ENCODE measurements around the gene TMED4.
A peak's percentile ranks its signal among the peaks of the same experiment; 100 is the strongest.

Gene TMED4

GRCh38 chr7:44581879-44582603 lies at the start of gene TMED4:
TSS of gene TMED4 (minus strand) at chr7:44582231. CDS start at chr7:44582206, 25 bp downstream.
- DNase-seq, result peak; percentile 96 to 98

GRCh38 chr7:44631458-44632115 lies 49.6 kb upstream of the TMED4 start:
- DNase-seq, result no peak

DNA sequence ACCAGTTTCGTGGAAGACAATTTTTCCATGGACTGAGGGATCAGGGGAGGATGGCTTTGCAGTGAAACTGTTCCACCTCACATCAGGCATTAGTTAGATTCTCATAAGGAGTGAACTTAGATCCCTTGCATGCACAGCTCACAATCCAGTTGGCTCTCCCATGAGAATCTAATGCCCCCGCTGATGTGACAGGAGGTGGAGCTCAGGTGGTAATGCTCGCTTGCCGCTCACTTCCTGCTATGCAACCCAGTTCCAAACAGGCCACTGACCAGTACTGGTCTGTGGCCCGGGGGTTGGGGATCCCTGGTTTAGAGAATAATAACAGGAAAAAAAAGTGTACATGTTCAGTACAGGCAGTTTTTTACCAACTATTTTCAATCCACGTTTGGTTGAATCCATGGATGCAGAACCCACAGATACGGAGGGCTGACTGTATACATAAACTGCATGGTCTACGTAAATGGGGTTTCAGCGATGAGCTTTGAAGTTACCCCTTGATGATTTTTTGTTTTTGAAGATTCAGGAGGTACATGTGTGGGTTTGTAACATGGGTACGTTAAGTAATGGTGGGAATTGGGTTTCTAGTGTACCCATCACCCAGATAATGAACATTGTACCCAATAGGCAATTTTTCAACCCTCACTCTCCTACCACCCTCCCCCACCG lies 48.9 kb upstream of the TMED4 start:
- no peak for DNase-seq

GRCh38 chr7:44629829-44630522 lies 47.9 kb upstream of the TMED4 start:
- no peak for DNase-seq

GRCh38 chr7:44626620-44627019 lies 44.6 kb upstream of the TMED4 start:
- DNase-seq, result no peak

- DNase-seq, result no peak
Observed at GRCh38 chr7:44625526-44626471, 43.8 kb upstream of the TMED4 start.

- no peak for DNase-seq
Observed at GRCh38 chr7:44624318-44624717, 42.3 kb upstream of the TMED4 start.

DNA sequence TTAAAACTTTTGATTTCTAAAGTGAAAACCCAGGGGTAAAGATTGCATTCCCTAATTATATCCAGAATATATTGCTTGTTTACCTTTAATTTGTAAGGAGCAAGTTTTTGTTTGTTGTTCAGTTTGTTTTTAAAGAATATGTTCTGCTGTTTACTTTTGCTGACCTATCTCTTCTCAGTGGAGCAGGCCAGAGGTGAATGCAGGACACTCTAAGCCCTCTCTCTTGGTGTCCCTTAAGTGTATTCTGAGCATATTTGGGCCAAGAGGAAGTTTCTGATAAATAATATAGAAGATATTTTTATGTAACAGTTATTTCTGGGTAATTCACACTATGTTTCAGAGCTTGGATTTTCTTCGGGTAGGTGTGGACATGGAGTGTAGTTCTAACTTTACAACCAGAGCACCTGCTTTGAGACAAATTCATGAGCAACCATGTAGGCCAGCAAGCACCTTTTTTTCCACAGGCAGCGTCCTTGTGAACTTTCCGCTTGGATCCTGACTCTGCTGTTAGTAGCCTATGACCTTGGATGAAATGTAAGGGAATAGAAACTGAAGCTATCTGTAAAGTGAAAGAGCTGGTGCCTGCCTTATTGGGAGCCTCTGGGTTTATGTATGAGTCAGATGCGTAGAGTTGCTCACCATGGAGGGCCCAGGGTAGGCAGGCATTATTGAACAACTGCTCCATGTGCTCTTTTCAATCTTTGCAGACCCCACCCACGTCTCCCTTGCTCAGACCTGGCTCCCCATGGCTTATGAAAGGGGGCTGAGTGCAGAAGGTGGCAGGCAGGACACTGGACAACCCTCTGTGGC lies 40.5 kb upstream of the TMED4 start:
- no peak for DNase-seq

DNA sequence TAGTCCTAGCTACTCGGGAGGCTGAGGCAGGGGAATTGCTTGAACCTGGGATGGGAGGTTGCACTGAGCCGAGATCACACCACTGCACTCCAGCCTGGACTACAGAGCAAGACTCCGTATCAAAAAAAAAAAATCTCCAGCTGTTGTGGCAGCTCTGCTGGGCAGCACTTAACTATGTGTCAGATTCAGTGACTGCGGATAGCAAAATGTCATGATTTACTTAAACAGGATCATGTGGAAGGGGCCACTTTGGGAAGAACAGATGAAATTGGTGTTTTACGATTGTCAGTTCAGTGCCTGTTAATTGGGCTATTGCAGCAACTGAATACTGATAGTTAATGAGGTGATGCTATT lies 39.7 kb upstream of the TMED4 start:
- DNase-seq, result no peak

DNA sequence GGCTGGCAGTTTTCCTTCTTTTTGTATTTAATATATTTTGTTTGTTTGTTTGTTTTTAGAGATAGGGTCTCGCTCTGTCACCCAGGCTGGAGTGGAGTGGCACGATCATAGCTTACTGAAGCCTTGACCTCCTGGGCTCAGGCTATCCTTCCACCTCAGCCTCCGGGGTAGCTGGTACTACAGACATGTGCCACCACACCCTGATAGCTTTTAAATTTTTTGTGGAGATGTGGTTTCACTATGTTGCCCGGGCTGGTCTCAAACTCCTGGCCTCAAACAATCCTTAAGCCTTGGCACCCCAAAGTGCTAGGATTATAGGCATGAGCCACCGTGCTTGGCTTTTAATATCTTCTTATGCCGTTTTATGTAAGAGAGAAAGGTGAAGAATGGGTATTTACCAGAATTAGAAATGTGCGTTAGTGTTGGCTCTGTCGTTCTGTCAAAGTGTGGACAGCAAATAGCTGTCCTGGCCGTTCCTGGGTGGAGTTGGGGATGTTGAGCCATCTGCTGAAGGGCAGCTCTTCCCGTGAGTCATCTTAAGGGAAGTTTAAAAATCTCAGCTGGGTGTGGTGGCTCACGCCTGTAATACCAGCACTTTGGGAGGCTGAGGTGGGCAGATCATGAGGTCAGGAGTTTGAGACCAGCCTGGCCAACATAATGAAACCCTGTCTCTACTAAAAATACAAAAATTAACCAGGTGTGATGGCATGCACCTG lies 39.2 kb upstream of the TMED4 start:
- DNase-seq, result no peak

DNA sequence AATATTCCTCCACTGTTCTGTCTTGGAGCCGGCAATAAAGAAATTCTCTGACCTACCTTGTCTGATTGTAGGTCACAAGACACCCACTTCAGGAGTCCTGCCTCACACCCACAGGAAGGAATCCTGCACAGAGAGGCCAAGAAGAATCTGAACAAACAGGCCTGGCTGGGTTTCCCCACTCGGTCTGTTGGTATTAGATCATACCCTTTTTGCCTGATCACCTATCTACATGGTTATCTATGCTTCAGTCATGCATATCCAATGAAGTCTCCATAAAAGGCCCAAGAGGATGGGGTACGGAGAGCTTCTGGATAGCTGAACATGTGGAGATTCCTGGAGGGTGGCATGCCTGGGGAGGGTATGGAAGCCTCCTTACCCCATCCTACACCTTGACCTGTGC lies 36.7 kb upstream of the TMED4 start:
- no peak for DNase-seq

- DNase-seq, result no peak
Observed at GRCh38 chr7:44618045-44618444, 36.0 kb upstream of the TMED4 start.

GRCh38 chr7:44617225-44617890 lies 35.3 kb upstream of the TMED4 start:
- no peak for DNase-seq

- DNase-seq, result no peak
Observed at GRCh38 chr7:44616545-44616944, 34.5 kb upstream of the TMED4 start.

GRCh38 chr7:44615793-44616192 lies 33.8 kb upstream of the TMED4 start:
- no peak for DNase-seq

GRCh38 chr7:44615149-44615611 lies 33.1 kb upstream of the TMED4 start:
- DNase-seq, result no peak

DNA sequence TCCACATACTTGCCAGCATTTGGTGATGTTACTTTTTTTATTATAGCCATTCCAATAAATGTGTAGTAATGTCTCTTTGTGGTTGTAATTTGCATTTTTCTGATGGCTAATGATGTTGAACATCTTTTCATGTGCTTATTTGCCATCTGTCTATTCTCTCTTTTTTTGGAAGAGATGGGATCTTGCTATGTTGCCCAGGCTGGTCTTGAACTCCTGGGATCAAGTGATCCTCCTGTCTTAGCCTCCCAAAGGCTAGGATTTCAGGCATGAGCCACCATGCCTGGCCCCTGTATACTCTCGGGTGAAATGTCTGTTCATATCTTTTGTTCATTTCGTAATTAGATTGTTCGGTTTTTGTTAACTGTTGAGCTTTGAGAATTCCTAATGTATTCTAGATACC lies 27.8 kb upstream of the TMED4 start:
- no peak for DNase-seq

- DNase-seq, result no peak
Observed at GRCh38 chr7:44608916-44609648, 27.1 kb upstream of the TMED4 start.
